Trophoblast cell (in vitro differentiated cells and primary cell): ENCODE measurements around the gene USP48.
"Not testable (repeated sequence)": the region's sequence is repeated elsewhere in the genome, so short reads cannot be mapped to it uniquely, and the experiment has no call there.

Experiments used
- DNase-seq, 2 donors: peaks; one replicate each; pipeline ENCODE4 v3.0.0-alpha.2; 2016
- H2AFZ ChIP-seq: 2 replicates; pipeline ENCODE4 v1.6.1; 2013; ENCODE audit warnings: low read length, moderate library complexity, mild to moderate bottlenecking; ENCODE audit not compliant: insufficient read depth, poor library complexity
- H2AK5ac ChIP-seq: 2 replicates; pipeline ENCODE4 v1.6.1; 2013; ENCODE audit warnings: mild to moderate bottlenecking, low read length
- H2BK120ac ChIP-seq: 2 replicates; pipeline ENCODE4 v1.6.1; 2013; ENCODE audit warnings: low read length, mild to moderate bottlenecking, moderate library complexity; ENCODE audit not compliant: insufficient read depth, poor library complexity
- H2BK12ac ChIP-seq: 2 replicates; pipeline ENCODE4 v1.6.1; 2013; ENCODE audit warnings: mild to moderate bottlenecking, low read length, moderate library complexity
- H2BK5ac ChIP-seq: 2 replicates; pipeline ENCODE4 v1.6.1; 2013; ENCODE audit warnings: low read length, low read depth, moderate library complexity, mild to moderate bottlenecking; ENCODE audit not compliant: poor library complexity
- H3K14ac ChIP-seq: 2 replicates; pipeline ENCODE4 v1.6.1; 2013; ENCODE audit warnings: mild to moderate bottlenecking, low read length
- H3K18ac ChIP-seq: 2 replicates; pipeline ENCODE4 v1.6.1; 2013; ENCODE audit warnings: mild to moderate bottlenecking, low read length
- H3K23ac ChIP-seq: 2 replicates; pipeline ENCODE4 v1.6.1; 2013; ENCODE audit warnings: low read length
- H3K27ac ChIP-seq: 2 replicates; pipeline ENCODE4 v1.5.1; 2013; ENCODE audit warnings: low read depth, mild to moderate bottlenecking, inconsistent platforms, low read length, moderate library complexity
- H3K27me3 ChIP-seq: 2 replicates; pipeline ENCODE4 v1.6.1; 2013; ENCODE audit warnings: inconsistent platforms, mild to moderate bottlenecking, low read length, moderate library complexity; ENCODE audit not compliant: insufficient read depth
- H3K36me3 ChIP-seq, 2 experiments: 1 replicate in 1 of 2; 2 replicates in 1 of 2; pipeline ENCODE4 v1.6.1; 2013; ENCODE audit warnings: low read length in 2 of 2, mild to moderate bottlenecking in 2 of 2, moderate library complexity in 1 of 2; ENCODE audit not compliant: insufficient read depth in 2 of 2, control insufficient read depth in 1 of 2
- H3K4ac ChIP-seq: 2 replicates; pipeline ENCODE4 v1.6.1; 2013; ENCODE audit warnings: low read depth, mild to moderate bottlenecking, low read length, moderate library complexity
- H3K4me1 ChIP-seq, 2 experiments: 1 replicate in 1 of 2; 2 replicates in 1 of 2; pipeline ENCODE4 v1.6.1; 2013; ENCODE audit warnings: low read length in 2 of 2, mild to moderate bottlenecking in 2 of 2, moderate library complexity in 1 of 2; ENCODE audit not compliant: insufficient read depth in 2 of 2, control insufficient read depth in 1 of 2
- H3K4me2 ChIP-seq: 2 replicates; pipeline ENCODE4 v1.6.1; 2013; ENCODE audit warnings: inconsistent platforms, mild to moderate bottlenecking, low read length, moderate library complexity
- H3K4me3 ChIP-seq: 2 replicates; pipeline ENCODE4 v1.5.1; 2013; ENCODE audit warnings: mild to moderate bottlenecking, low read depth, low read length, inconsistent platforms
- H3K79me1 ChIP-seq: one replicate; pipeline ENCODE4 v1.6.1; 2013; ENCODE audit warnings: low read length
- H3K79me2 ChIP-seq: 2 replicates; pipeline ENCODE4 v1.6.1; 2013; ENCODE audit warnings: low read length, mild to moderate bottlenecking; ENCODE audit not compliant: control insufficient read depth, insufficient read depth, poor library complexity
- H3K9ac ChIP-seq: 2 replicates; pipeline ENCODE4 v1.6.1; 2013; ENCODE audit warnings: mild to moderate bottlenecking, low read length
- H3K9me3 ChIP-seq: 2 replicates; pipeline ENCODE4 v1.6.1; 2013; ENCODE audit warnings: low read depth, mild to moderate bottlenecking, control low read depth, inconsistent platforms, low read length; ENCODE audit not compliant: insufficient read depth
- H4K12ac ChIP-seq: 2 replicates; pipeline ENCODE4 v1.6.1; 2013; ENCODE audit warnings: low read depth, mild to moderate bottlenecking, low read length, moderate library complexity
- H4K8ac ChIP-seq: 2 replicates; pipeline ENCODE4 v1.6.1; 2013; ENCODE audit warnings: low read depth, mild to moderate bottlenecking, low read length, moderate library complexity
- H4K91ac ChIP-seq: one replicate; pipeline ENCODE4 v1.6.1; 2013; ENCODE audit warnings: low read depth, mild to moderate bottlenecking, low read length, moderate library complexity
- WGBS: extraction: QIAGEN DNeasy Blood & Tissue Kit; methylation state at CpG from one replicate; pipeline ENCODE4 v1.1.7; 2013; ENCODE audit warnings: missing lambda C conversion rate; ENCODE audit not compliant: insufficient read length, insufficient coverage; ENCODE audit errors: extremely low coverage; 5-methylcytosine and 5-hydroxymethylcytosine counted together

Gene USP48

GRCh38 chr1:21786640-21787039, 3.7 kb upstream of the USP48 start:
- Histone ChIP-seq H2BK5ac (no peak overlapping the region), H3K9me3 (no peaks in the 10 kb centered on the region), H3K9ac (no peak overlapping the region), H3K14ac (no peak overlapping the region), H3K79me2 (peaks cover 14% of the 10 kb centered on the region), H3K4me2 (no peak overlapping the region), H3K27me3 (no peaks in the 10 kb centered on the region), H3K36me3 (no peaks in the 10 kb centered on the region), H2BK12ac (no peak overlapping the region), H3K4ac (no peak overlapping the region), H2AK5ac (no peak overlapping the region), H3K27ac (no peak overlapping the region), H4K91ac (no peak overlapping the region), H3K18ac (no peak overlapping the region), H3K79me1 (peaks cover 13% of the 10 kb centered on the region), H3K23ac (no peak overlapping the region), H3K4me3 (no peak overlapping the region), H4K12ac (no peak overlapping the region), H2AFZ (no peak overlapping the region), H2BK120ac (no peak overlapping the region), H4K8ac (no peak overlapping the region), H3K4me1 (no peaks in the 10 kb centered on the region)
- WGBS: no CpG with 5 or more reads among the region's 2 CpGs
- DNase-seq: no peak

- not testable (repeated sequence) for H4K12ac ChIP-seq, H3K27ac ChIP-seq, H3K4me1 ChIP-seq, H3K4me2 ChIP-seq, H3K23ac ChIP-seq, H4K91ac ChIP-seq, H3K36me3 ChIP-seq, H3K4me3 ChIP-seq, H2BK12ac ChIP-seq, H3K4ac ChIP-seq, H2BK120ac ChIP-seq, H2AFZ ChIP-seq, H3K14ac ChIP-seq, H3K27me3 ChIP-seq, H3K9ac ChIP-seq, H2AK5ac ChIP-seq, H3K18ac ChIP-seq, H2BK5ac ChIP-seq, H4K8ac ChIP-seq, H3K9me3 ChIP-seq
- H3K79me1 ChIP-seq: peaks cover 13% of the 10 kb centered on the region
- WGBS: no CpG with 5 or more reads among the region's 9 CpGs
- peak; percentile 79 to 90 for DNase-seq
- peaks cover 17% of the 10 kb centered on the region for H3K79me2 ChIP-seq
Measured at GRCh38 chr1:21785764-21786163, 2.8 kb upstream of the USP48 start.

- peak overlapping the region; percentile 30 for H2AFZ ChIP-seq
- H2AK5ac ChIP-seq: no peak overlapping the region
- H3K4me2 ChIP-seq: peak overlapping the region; percentile 85
- no peak overlapping the region for H3K9ac ChIP-seq
- peak overlapping the region; percentile 40 for H4K91ac ChIP-seq
- no CpG with 5 or more reads among the region's 32 CpGs for WGBS
- peaks cover 3 to 4% of the 10 kb centered on the region in 2 experiments for H3K4me1 ChIP-seq
- no peak overlapping the region for H3K4me3 ChIP-seq
- H3K4ac ChIP-seq: no peak overlapping the region
- no peak overlapping the region for H2BK5ac ChIP-seq
- H3K79me2 ChIP-seq: peaks cover 19% of the 10 kb centered on the region
- H3K27ac ChIP-seq: no peak overlapping the region
- H2BK120ac ChIP-seq: peak overlapping the region; percentile 14
- no peak overlapping the region for H3K18ac ChIP-seq
- no peaks in the 10 kb centered on the region for H3K27me3 ChIP-seq
- peaks cover 13% of the 10 kb centered on the region for H3K79me1 ChIP-seq
- no peaks in the 10 kb centered on the region for H3K36me3 ChIP-seq
- no peak overlapping the region for H2BK12ac ChIP-seq
- no peaks in the 10 kb centered on the region for H3K9me3 ChIP-seq
- H3K23ac ChIP-seq: no peak overlapping the region
- DNase-seq: peak; percentile 61 to 69
- H3K14ac ChIP-seq: no peak overlapping the region
- H4K8ac ChIP-seq: peak overlapping the region; percentile 81
- H4K12ac ChIP-seq: peak overlapping the region; percentile 89
Measured at GRCh38 chr1:21783679-21784603, 992 bp upstream of the USP48 start.

- H2BK120ac ChIP-seq: no peak overlapping the region
- no peak overlapping the region for H3K23ac ChIP-seq
- peaks cover 13% of the 10 kb centered on the region for H3K79me1 ChIP-seq
- peak overlapping the region; percentile 59 for H3K4ac ChIP-seq
- H3K27me3 ChIP-seq: no peaks in the 10 kb centered on the region
- peak overlapping the region; percentile 57 for H4K91ac ChIP-seq
- H2BK12ac ChIP-seq: no peak overlapping the region
- H3K36me3 ChIP-seq: no peaks in the 10 kb centered on the region
- peak overlapping the region; percentile 85 for H3K4me2 ChIP-seq
- peak overlapping the region; percentile 79 for H3K27ac ChIP-seq
- H3K14ac ChIP-seq: peak overlapping the region; percentile 55
- H3K9ac ChIP-seq: peak overlapping the region; percentile 90
- peak overlapping the region; percentile 99 for H4K8ac ChIP-seq
- WGBS: no CpG with 5 or more reads among the region's 37 CpGs
- DNase-seq: peak in 1 of 2 donors; percentile 67
- peak overlapping the region; percentile 93 for H3K4me3 ChIP-seq
- H4K12ac ChIP-seq: peak overlapping the region; percentile 62
- peaks cover 3 to 4% of the 10 kb centered on the region in 2 experiments for H3K4me1 ChIP-seq
- no peaks in the 10 kb centered on the region for H3K9me3 ChIP-seq
- H3K79me2 ChIP-seq: peaks cover 20% of the 10 kb centered on the region
- H2BK5ac ChIP-seq: peak overlapping the region; percentile 68
- peak overlapping the region; percentile 38 for H3K18ac ChIP-seq
- peak overlapping the region; percentile 81 for H2AFZ ChIP-seq
- H2AK5ac ChIP-seq: peak overlapping the region; percentile 8
Measured at GRCh38 chr1:21782349-21782867, 541 bp downstream of the USP48 start.
